Ovary (tissue), 9 donors: ENCODE results near the gene TNFAIP8L3. TPM values are rescaled to one million over a fixed set of nuclear protein-coding genes. Genes with fewer than 3 reads are reported as not detected.

ENCODE experiments used
- DNase-seq, 5 donors: peaks; one replicate each; pipeline ENCODE4 v3.0.0-alpha.2; 2019 to 2020
- H3K27ac ChIP-seq, 2 donors: fragments of 200-600 bp; one replicate each; pipeline versions ENCODE4 v1.5.1 to v1.8.0; 2019 to 2022
- H3K27me3 ChIP-seq: fragments of 200-600 bp; one replicate; pipeline ENCODE4 v1.8.0; 2022
- H3K36me3 ChIP-seq: fragments of 200-600 bp; sonication (generic); one replicate; pipeline ENCODE4 v1.5.1; 2019
- H3K4me1 ChIP-seq: one replicate; pipeline ENCODE4 v1.8.1; 2013; ENCODE audit warnings: mild to moderate bottlenecking, moderate library complexity; ENCODE audit not compliant: insufficient read depth
- H3K4me3 ChIP-seq: fragments of 200-600 bp; sonication (generic); one replicate; pipeline ENCODE4 v1.5.1; 2017
- H3K9me3 ChIP-seq, 2 donors: fragments of 200-600 bp in 1 of 2; sonication (generic) in 1 of 2; one replicate each; pipeline versions ENCODE4 v1.5.1 to v1.8.1; 2013 to 2019; ENCODE audit warnings: mild to moderate bottlenecking in 1 of 2, moderate library complexity in 1 of 2
- CTCF ChIP-seq, 3 donors: fragments of 450-650 bp in 2 of 3; fragments of 200-600 bp in 1 of 3; IDR thresholded peaks; one replicate each; pipeline versions ENCODE4 v1.5.1 to v1.8.0; 2016 to 2022; ENCODE audit warnings: antibody characterized with exemption in 3 of 3, mild to moderate bottlenecking in 1 of 3
- EP300 ChIP-seq: sonication (generic); formaldehyde crosslinking; IDR thresholded peaks from one replicate; pipeline ENCODE4 v1.6.1; 2017; ENCODE audit warnings: antibody characterized with exemption
- POLR2A ChIP-seq: fragments of 450-650 bp; IDR thresholded peaks from one replicate; pipeline ENCODE4 v1.6.1; 2017; ENCODE audit warnings: antibody characterized with exemption, mild to moderate bottlenecking, moderate library complexity
- WGBS, 3 donors: extraction: QIAGEN DNeasy Blood & Tissue Kit in 1 of 3; methylation state at CpG; one replicate each; pipeline versions ENCODE4 v1.1.5 to v1.1.7; 2013 to 2017; 5-methylcytosine and 5-hydroxymethylcytosine counted together
- intact Hi-C, 4 donors: fragments of 100-400 bp; cut with DNase I; formaldehyde crosslinking; loops; one replicate each; pipeline versions ENCODE4 v1.11.0 to v1.15.1; 2022 to 2023
- polyA plus RNA-seq, 2 donors: library from polyadenylated mRNA; stranded (reverse); fragments of 200-250 nt in 1 of 2; fragments of 350-450 nt in 1 of 2; fragmentation: Illumina TruSeq in 1 of 2; extraction: RNeasy Lipid Tissue Mini Kit (QIAGEN cat#74804) in 1 of 2; gene quantifications; one replicate each; pipeline ENCODE4 v1.2.3, GENCODE V29; 2013 to 2014
- total RNA-seq, 7 donors: library from RNA; depleted of rRNA in 2 of 7; stranded (reverse); fragments of >200 nt in 2 of 7; fragmentation: NEBNext Ultra II Directional in 3 of 7; extraction: Animal tissue kit (Norgen Biotek cat#: 25700) in 3 of 7; gene quantifications; one replicate each; pipeline versions ENCODE4 v1.1.0 to v1.2.4, GENCODE V29; 2016 to 2023
- donor health status: DM: no; HTN: no; CAD: no; lungs with moderate emphysema.
- donor health status: DM: no; HTN: no; CAD: no.
- donor health status: Bipolar disorder and iron deficiency.
- donor health status: DM: yes; HTN: yes; CAD: no.
- donor health status: DM: no; HTN: no; CAD: no.
- donor health status: DM: yes; HTN: yes; CAD: no.

TNFAIP8L3 gene
- total and polyA plus RNA-seq, 9 donors = 10.2 to 76.5 (median 24.1) TPM

DNA sequence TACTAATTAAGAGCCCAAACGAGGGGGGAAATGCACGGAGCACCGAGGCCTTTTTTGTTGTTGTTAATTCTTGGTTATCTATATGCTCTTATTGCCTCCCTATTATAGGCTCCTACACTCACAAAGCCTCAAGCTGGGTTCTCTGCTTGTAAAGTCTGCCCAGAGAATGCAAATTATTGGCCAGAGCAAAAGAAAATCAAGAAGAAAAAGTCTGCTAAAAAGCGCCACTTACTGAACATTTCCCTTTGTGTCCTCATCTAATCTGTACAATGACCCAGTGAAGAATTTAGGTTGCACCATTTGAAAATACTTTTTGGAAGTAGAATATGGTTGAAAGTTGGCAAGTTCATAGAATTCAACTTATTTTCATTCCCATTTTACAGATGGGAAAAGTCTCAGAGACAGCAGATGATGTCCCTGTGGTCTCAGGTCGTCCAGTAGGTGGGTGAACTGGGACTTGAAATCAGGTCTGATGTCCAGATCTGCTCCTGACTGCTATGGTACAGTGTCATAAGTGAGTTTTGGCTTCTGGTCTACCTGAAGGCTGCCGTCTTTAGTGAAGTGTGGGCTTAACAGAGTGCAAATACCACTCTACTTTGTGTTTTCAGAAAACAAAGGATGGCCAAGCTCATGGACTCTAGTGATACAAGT lies 1.1 kb upstream of the TNFAIP8L3 start:
- WGBS, 3 donors = 41 to 52% (median 47%) methylated on average over 6 of the region's 6 CpGs

DNA sequence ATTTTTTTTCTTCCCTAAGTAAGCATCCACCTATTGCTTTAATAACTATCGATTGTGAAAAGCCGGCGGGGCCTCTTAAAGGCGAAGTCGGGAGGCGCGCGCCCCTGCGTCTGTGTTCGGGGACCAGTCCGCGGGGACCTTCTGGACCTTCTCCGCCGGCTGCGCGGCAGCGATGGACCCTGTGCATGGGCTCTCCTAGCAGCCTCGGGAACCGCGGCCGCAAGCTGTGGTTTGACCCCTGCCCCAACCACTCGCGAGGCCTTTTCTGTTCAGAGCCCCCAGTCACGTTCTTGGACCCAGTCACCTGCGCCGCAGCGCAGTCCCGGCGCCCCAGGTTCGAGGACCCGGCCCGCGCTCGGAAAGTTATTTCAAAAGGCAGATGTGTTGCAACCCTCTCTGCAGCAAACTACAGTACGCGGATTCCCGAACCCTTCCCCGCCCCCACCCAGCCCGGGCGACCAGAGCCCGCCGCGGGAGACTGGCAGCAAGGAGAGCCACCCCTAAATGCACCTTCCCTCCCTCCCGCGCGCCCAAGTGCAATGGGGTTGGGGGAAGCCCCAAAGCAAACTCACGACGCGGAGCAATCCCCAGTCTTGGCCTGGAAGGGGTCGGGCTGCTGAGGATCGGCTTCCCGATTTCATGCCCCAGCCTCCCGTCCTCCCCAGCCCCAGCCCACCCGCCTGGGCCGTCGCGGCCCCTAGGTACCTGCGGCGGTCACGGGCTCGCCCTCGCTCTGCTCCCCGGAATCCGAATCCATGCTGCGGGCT lies 684 bp downstream of the TNFAIP8L3 start:
- no peaks in the 10 kb centered on the region for H3K36me3 ChIP-seq
- H3K27me3 ChIP-seq = no peaks in the 10 kb centered on the region
- peak overlapping the region; percentile 78 for H3K4me3 ChIP-seq
- peak; percentile 18 for TF ChIP-seq POLR2A
- no peak for TF ChIP-seq CTCF (IDR thresholded peaks at IDR 0.05)
- 1% methylated on average over 36 to 65 of the region's 65 CpGs for WGBS, 3 donors
- no peaks in the 10 kb centered on the region for H3K9me3 ChIP-seq
- intact Hi-C loops = no loop called here
- H3K4me1 ChIP-seq = peaks cover 14% of the 10 kb centered on the region
- DNase-seq = peak; percentile 59 to 78 (median 68)
- peak overlapping the region; percentile 23 to 80 for H3K27ac ChIP-seq

More for the DNA sequence above, 1.1 kb upstream of the TNFAIP8L3 start:
- DNase-seq = no peak
- no peaks in the 10 kb centered on the region for H3K27me3 ChIP-seq
- H3K27ac ChIP-seq = no peak overlapping the region
- no peaks in the 10 kb centered on the region for H3K36me3 ChIP-seq
- TF ChIP-seq EP300 = no peak
- no peak for TF ChIP-seq CTCF (IDR thresholded peaks at IDR 0.05)
- no peak for TF ChIP-seq POLR2A
- H3K4me3 ChIP-seq = peak overlapping the region; percentile 78
- no peaks in the 10 kb centered on the region for H3K9me3 ChIP-seq
- H3K4me1 ChIP-seq = peaks cover 8% of the 10 kb centered on the region
- intact Hi-C loops = no loop called here

- peaks cover 16% of the 10 kb centered on the region for H3K4me1 ChIP-seq
- intact Hi-C loops = no loop called here
- peak in 3 of 5 donors; percentile 31 to 53 (median 45) for DNase-seq
- 19 to 25% (median 20%) methylated on average over 21 of the region's 21 CpGs for WGBS, 3 donors
- H3K4me3 ChIP-seq = peak overlapping the region; percentile 78
- TF ChIP-seq POLR2A (no peak), EP300 (no peak), CTCF (IDR thresholded peaks at IDR 0.05) (no peak)
- no peaks in the 10 kb centered on the region for H3K27me3 ChIP-seq
- H3K9me3 ChIP-seq = no peaks in the 10 kb centered on the region
- H3K36me3 ChIP-seq = no peaks in the 10 kb centered on the region
- peak overlapping the region; percentile 23 to 80 for H3K27ac ChIP-seq
Measured at GRCh38 chr15:51093488-51093838, 1.2 kb downstream of the TNFAIP8L3 start.

GRCh38 chr15:51092480-51093040 lies 2.1 kb downstream of the TNFAIP8L3 start:
- no peaks in the 10 kb centered on the region for H3K9me3 ChIP-seq
- H3K36me3 ChIP-seq = no peaks in the 10 kb centered on the region
- TF ChIP-seq EP300 (no peak), POLR2A (no peak), CTCF (IDR thresholded peaks at IDR 0.05) (no peak)
- H3K4me1 ChIP-seq = peaks cover 16% of the 10 kb centered on the region
- peak overlapping the region; percentile 78 for H3K4me3 ChIP-seq
- 59 to 66% (median 64%) methylated on average over 12 of the region's 12 CpGs for WGBS, 3 donors
- intact Hi-C loops = no loop called here
- no peak for DNase-seq
- peak overlapping the region in 1 of 2 donors; percentile 23 for H3K27ac ChIP-seq
- H3K27me3 ChIP-seq = no peaks in the 10 kb centered on the region
